HG03103 (cell line): Measurements from ENCODE around the gene OR6J1.
"Not testable (repeated sequence)": the region's sequence is repeated elsewhere in the genome, so short reads cannot be mapped to it uniquely, and the experiment has no call there.

Source experiments
- ATAC-seq: cut with Tn5 transposase; IDR thresholded peaks from one replicate; pipeline ENCODE4 v1.9.1; 2021; ENCODE audit warnings: low read depth; ENCODE audit not compliant: unreplicated experiment

OR6J1 gene

DNA sequence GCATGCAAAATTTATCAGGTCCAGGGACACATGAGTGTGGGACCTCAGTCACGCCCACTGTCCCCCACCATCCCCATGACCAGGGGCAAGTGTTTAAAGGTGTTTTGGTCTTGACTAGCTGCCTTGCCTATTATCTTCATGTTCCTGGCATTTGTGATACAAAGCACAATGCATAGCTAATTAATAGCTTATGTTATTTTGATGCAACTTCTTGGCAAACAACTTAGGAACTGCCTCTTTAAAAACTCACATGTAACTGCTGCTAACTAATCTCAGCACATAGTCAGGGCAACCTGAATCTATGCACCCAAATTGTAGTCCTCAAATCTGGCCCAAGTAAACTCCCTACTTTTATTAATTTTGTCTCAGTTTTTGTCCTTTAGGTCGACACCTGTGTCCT, 7.4 kb upstream of the OR6J1 start:
- no peak for ATAC-seq

GRCh38 chr14:22650960-22651521, 6.9 kb upstream of the OR6J1 start:
- peak; percentile 79 for ATAC-seq

DNA sequence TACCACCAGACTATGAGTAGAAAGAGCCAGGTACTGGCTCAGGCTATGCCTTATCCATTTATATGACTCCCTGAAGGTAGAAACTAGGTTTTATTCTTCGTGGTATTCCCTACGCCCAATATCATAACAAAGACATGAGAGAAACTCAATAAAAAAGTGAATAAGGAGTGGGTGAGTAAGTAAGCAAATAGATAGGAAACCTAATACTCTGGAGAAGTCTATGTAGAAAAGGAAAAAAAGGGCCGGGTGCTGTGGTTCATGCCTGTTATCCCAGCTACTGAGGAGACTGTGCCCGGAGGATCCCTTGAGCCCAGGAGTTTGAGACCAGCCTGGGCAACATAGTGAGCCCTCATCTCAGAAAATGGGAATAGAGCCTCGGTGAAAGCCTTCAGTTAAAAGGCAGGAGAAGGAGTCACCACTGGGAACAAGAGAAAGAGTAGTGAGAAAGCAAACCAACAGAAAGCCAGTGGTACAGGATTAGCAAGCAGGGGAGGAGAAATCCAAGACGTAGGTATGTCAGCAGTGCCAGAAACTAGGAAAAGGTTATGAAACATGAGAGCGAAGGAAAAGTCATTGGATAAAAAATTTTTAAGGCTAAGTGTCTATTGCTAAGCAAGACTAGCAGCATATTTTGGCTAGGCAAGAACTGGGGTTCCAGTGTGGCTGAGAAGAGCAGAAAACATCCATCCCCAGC, 6.0 kb upstream of the OR6J1 start:
- no peak for ATAC-seq

GRCh38 chr14:22648506-22648905, 4.4 kb upstream of the OR6J1 start:
- no peak for ATAC-seq

GRCh38 chr14:22646570-22647254, 2.6 kb upstream of the OR6J1 start:
- no peak for ATAC-seq

DNA sequence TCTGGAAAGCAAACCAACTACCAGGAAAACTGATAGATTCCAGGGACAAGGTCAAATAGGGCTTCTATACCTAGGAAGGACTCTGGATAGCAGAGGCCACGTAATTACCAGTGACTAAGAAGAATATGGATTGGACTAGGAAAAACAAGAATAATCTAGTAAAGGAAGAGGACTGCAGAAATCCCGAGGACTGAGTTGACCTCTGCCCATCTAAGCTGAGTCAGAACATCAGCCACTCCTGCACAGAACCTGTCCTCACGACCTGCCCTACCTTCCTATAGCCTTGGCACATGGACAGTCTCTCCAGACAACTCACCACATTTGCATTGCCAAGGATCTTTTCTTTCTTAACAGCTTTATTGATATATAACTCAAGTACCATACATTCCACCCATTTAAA, 2.3 kb downstream of the OR6J1 start:
- no peak for ATAC-seq

GRCh38 chr14:22640192-22640591, 4.0 kb downstream of the OR6J1 start:
- ATAC-seq = no peak

GRCh38 chr14:22635980-22636379, 8.2 kb downstream of the OR6J1 start:
- not testable (repeated sequence) for ATAC-seq

- ATAC-seq = no peak
Observed at GRCh38 chr14:22634233-22634900, 9.8 kb downstream of the OR6J1 start.

DNA sequence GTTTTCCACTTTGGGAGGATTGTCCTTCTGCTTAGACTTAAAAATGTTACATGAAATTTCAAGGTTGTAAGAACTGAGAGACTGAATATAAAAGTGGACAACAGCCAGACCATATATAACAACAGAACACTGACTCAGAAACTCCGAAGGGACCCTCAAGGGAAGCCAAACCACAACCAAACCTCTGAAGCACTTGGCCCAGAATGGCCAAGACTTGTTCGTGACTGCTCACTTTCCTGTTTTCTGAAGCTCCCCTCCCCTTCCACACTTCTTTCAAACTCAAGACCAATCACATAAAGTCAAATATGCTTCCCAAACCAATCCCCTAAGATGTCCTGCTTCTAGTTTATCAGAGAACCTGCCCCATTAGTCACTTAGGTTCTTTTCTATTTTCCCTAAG, 13.7 kb downstream of the OR6J1 start:
- no peak for ATAC-seq

- ATAC-seq = no peak
Observed at GRCh38 chr14:22630066-22630465, 14.1 kb downstream of the OR6J1 start.

DNA sequence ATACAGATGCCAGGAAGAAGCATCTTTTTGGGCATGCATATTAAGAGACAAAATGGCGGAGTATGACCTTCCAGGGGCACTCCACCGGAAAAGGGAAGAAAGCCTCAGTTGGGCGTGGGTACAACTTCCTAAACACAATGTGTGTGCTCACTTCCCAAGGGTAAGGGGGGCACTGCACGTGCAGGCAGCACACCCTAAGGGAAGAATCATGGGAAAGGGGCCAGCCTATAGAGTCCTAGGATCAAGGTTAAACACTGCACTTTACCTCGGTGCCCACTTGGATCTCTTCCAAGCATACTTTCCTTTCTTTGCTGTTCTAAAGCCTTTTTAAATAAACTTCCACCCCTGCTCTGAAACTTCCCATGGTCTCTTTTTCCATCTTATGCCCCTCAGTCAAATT, 14.8 kb downstream of the OR6J1 start:
- no peak for ATAC-seq

GRCh38 chr14:22627506-22628263, 16.5 kb downstream of the OR6J1 start:
- ATAC-seq = no peak

DNA sequence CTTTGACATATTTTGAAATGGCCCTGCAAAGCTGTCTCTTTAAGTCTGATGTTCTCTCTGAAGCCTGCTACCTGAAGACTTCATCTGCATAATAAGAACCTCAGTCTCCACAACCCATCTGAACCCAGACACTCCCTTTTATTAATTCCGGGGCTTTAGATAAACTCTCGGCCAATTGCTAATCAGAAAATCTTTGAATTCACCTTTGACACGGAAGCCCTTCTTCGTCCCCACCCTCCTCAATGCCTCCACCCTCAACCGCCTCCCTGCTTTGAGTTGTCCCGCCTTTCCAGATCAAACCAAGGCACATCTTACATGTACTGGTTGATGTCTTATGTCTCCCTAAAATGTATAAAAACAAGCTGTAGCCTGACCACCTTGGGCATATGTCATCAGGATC, 17.6 kb downstream of the OR6J1 start:
- ATAC-seq = no peak

GRCh38 chr14:22623047-22623446, 21.1 kb downstream of the OR6J1 start:
- no peak for ATAC-seq

- ATAC-seq = no peak
Observed at GRCh38 chr14:22622255-22622654, 21.9 kb downstream of the OR6J1 start.

DNA sequence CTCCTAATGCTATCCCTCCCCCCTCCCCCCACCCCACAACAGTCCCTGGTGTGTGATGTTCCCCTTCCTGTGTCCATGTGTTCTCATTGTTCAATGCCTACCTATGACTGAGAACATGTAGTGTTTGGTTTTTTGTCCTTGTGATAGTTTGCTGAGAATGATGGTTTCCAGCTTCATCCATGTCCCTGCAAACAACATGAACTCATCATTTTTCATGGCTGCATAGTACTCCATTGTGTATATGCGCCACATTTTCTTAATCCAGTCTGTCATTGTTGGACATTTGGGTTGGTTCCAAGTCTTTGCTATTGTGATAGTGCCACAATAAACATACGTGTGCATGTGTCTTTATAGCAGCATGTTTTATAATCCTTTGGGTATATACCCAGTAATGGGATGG, 28.4 kb downstream of the OR6J1 start:
- ATAC-seq = not testable (repeated sequence)

- ATAC-seq = no peak
Observed at GRCh38 chr14:22614240-22614799, 29.8 kb downstream of the OR6J1 start.

DNA sequence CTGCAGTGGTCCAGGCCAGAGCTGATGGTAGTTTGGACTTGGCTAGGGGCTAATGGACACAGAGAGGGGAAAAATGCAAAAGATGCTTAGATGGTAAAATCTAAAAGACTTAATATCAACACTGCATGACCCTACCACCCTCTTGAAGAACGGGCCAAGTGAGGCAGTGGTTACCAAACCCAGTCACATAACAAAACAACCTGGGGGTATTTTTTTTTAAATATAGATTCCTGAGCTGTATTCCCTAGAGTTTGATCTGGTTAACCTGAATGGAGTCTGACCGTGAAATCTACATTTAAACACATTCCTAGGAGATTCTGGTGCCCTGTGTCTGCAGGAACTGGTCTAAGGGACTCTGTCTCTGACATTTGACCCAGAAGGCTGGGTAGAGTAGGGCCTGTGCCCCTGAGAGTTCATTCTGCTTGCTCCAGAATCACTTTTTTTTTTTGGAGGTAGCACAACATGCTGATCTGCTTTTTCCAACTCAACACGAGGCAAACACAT, 30.4 kb downstream of the OR6J1 start:
- ATAC-seq = no peak

DNA sequence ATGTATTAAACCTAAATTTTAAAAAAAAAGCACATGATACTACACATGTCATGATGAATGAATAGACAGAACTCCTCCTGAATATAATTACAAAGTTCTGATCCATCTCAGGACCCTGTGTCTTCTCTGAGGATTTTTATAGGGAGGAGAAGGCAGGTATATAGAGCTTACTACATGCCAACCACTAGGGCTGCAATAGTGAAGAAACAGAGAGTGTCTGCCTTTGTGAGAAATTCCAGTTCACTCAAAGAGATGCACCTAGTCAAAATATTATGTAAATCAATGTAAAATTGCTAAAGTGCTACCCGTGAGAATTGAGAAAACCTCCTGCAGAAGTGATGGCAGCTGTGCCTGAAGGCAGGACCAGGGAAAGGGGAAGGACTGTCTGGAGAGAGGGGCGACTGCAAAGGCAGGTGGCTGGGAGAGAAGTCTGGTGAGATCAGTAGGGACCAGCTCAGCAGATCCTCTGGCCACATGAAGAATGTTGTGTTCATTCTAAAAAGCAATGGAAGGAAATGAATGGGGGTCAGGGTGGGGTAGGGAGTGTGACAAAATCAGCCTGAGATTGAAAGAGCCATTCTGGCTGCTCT, 31.0 kb downstream of the OR6J1 start:
- ATAC-seq = no peak
